Heart left ventricle (tissue), 13 donors: ENCODE data around the gene PEAK1.

ENCODE experiments used
- CTCF ChIP-seq, 12 donors: fragments of 200-600 bp; sonication (generic) in 4 of 12; IDR thresholded peaks; one replicate each; pipeline versions ENCODE4 v1.5.0 to v1.8.0; 2018 to 2022; ENCODE audit warnings: antibody characterized with exemption in 12 of 12, mild to moderate bottlenecking in 5 of 12
- POLR2A ChIP-seq, 2 donors: fragments of 450-650 bp; IDR thresholded peaks; one replicate each; pipeline ENCODE4 v1.6.1; 2017; ENCODE audit warnings: antibody characterized with exemption in 2 of 2, mild to moderate bottlenecking in 2 of 2, moderate library complexity in 2 of 2
- donor health status: ischemic (EF 13 %, LVEDD 7.1; RV severe dilation, severe dysfunction).
- donor health status: DM: no; HTN: yes; CAD: no.
- donor health status: DM: no; HTN: no; CAD: no.
- donor health status: ischemic (EF 25% LVEDD 6.9; RV normal size, moderate dysfunction).
- donor health status: ischemic (EF 25% LVEDD 5.7; RV mildly dilated, moderate dysfunction).
- donor health status: ischemic (EF 35%, LVEDD 5.7; RV mildly dilated, moderate dysfunction).
- donor health status: nonischemic (EF 11% LVEDD 7.7; RV severe dilation, severe dysfunction).
- donor health status: DM: yes; HTN: yes; CAD: no.
- donor health status: PGD.
- donor health status: ischemic (EF 29% LVEDD 5.4; RV normal size, mild dysfunction).
- donor health status: nonischemic (EF 23%, LVEDD 6.1; RV moderate dilation, normal function).

DNA sequence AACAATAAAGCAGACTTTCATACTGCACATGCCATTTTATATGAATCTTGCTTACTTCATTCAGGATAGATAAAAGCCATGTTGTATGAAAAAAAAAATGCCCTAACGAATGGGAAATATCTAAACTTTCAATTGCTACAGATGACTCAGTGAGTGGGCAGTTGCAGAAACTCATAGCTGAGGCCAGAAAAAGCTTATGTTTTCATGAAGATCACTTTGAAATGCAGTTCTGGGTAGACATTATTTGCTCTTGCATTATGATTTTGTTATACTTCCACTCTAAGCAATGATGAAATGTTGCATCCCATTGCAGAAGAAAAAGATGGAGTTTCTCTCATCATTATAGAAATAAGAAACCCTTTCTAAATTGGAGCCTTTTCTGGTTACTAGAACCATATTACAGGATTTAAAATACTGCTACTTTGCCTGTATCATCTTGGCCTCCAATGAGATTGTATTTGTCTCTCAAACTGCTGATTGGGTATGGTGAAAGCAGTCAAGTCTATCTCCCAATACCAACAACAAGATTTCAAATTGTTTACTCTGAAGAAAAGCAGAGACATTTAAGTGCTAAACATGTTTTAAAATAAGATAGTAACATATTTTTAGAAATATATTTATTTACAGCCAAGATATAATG, 17.0 kb downstream of the PEAK1 start:
- TF ChIP-seq CTCF (IDR thresholded peaks at IDR 0.05), result no peak
- no peak for TF ChIP-seq POLR2A (IDR thresholded peaks at IDR 0.05)
